HG03378 (cell line): ENCODE data around the gene PAX7.

Source experiments
- ATAC-seq: cut with Tn5 transposase; IDR thresholded peaks from one replicate; pipeline ENCODE4 v1.9.1; 2021; ENCODE audit warnings: mild to moderate bottlenecking, moderate library complexity; ENCODE audit not compliant: unreplicated experiment

Gene PAX7

DNA sequence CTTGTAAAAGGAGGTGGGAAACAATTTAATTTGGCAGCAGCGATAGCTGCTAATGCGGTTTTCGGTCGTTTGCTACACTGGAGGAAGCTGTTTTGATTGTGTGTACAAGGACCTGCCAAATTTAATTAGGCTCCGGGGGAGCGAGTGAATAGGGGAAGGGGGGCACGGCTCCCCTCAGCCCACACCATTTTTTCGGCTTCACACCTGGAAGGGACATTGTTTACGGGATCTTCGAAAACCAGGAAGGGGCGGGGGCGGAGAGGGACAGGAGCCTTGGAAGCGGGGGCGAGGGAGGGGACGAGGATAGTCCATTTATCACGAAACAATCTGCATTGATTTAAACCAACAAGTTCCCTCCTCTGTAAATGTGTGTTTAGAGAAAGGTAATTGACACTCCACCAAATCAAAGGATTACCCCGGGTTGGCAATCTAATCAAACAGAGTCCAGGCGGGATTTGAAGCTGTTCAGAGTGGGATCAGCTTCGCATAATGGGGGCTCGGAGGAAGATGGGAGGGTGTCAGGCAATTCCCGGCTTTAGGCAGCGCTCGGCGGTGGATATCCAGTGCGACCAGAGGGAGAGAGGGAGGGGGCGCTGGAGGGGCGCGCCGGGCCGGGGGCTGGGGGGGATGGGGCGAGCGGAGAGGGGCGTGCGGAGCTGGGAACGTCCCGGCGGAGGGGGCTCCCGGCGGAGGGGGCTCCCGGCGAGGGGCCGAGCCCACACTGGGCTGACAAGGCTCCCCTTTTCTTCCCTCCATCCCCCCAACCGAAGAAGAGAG, 9.8 kb downstream of the PAX7 start:
- ATAC-seq = no peak

DNA sequence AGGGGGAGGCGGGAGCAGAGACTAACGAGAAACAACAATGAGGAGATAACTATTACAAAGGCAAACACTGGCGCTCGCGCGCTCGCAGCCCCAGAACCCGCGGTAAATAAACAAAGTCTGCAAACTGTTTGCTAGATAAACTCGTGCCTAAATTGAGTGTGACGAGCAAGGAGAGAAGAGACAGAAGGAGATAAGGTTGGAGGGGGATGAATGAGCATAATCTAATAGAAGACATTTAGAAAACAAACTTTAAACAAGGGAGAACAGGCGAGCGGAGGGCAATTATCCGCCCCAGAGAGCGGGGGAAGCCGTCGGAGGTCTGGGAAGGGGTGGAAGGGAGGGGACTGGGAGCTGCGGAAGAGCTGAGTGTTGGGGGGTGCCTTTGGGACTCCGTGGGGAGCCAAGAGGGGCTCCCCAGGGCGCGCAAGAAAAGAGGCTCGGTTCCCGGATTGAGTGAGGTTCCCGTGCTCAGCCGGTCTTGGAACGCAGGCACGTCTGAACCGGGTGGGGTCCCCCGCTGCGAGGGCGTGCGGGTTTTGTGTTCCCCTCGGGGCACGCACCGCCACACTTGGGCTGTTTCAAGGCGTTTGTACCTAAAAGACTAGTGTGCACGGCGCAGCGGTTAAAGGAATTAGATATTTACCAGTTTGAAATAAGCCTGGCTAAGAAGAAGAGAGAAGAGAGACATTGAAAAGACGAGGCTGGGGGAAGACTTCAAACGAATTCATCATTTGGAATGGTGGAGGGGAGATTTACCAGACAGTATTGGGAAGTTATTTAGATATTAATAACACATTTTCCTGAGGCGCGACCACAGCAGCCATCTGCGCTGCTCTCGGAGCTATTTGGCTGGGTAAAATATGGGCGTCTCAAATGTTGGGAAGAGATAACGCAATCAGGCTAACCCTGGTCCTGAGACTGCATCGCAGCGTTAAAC, 10.6 kb downstream of the PAX7 start:
- ATAC-seq = no peak

DNA sequence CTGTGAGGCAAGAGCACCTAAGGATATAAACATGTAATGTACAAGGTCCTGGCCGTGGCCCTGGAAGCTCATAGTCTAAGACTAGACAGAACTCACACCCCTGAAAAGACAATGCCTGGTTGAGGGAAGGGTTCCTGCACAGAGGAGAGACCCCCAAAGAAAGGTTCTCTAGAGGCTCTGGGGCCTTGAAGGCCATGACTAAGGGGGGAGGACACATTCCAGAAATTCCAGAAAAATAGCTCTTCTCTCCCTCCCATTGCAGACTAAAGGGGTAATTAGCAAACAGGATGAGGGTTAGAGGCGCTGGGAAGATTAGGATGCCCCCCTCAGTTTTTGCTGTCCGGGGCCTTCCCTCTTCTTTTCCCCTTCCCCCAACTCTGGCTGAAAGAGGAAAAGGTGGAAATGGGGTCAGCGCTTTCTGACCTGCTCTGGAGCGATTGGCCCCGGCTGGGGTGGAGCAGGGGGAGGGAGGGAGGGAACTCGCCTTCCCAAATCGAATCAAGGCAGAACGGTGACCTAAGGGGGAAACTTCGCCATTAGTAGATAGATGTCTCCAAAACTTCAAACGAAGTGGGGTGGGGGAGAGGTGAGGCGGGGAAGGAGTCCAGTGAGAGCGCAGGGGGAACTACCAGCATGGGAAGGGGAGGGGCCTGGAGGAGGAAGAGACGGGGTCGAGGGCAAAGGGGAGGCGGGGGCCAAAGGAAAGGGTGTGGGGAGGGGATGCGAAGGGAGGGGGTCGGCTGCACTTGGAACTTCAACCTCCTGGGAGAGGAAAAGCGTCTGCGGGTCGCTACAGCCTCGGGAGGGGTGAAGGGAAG, 11.8 kb downstream of the PAX7 start:
- ATAC-seq = no peak

DNA sequence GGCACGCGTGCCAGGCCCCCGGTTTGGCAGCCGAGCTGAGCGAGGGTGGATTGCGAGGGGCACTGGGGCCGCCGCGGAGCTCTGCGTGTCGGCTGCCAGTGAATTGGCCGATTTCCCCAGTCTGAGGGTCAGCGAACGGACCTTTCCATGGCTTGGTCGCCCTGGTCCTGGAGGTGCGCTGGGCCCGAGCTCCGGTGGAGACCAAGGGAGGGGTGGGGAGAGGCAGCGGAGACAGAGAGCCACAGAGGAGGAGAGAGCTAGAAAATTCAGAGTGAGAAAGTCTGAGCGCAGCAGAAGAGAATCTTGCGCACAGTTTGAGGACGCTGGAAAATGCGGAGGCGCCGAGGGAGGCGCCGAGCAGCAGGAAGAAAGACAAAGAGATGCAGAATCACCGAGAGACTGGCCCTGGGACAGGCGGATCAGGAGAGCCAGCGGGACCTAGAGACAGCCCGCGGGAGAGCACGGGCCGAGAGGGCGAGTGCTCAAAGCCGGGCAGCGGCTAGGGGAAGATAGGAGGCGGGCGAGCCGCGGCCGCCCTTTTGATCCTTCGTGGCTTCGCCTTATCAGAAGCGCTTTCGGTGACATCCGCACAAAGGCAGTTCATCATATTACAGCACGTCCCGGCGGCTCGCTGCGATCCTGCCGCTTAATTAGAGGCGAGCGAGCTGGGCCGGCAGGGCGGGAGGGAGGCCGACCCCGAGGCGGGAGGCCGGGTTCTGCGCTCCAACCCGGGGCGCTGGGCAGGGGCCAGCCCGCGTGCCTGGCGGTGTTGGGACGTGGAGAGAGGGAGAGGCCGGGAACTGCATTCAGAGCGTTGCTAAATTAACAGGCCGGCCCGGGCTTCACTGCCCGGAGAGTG, 12.7 kb downstream of the PAX7 start:
- no peak for ATAC-seq

DNA sequence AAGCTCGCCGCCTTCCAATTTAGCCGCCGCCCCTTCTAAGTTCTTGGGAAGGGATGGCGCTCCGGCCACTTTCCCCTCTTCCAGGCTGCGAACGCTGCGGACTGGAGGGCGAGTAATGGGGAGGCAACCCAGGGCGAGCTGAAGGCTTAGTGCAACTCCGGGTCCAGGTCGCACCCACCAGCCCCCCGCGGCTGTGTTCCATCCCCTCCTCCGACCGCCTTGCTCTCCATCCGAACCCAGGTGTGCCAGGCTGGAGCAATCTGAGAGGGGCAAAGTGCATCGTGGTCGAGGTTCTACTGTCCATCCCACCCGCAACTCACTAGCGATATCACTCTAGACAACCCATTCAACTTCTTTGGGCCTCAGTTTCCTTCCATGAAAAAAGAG, 13.4 kb downstream of the PAX7 start:
- ATAC-seq = no peak

DNA sequence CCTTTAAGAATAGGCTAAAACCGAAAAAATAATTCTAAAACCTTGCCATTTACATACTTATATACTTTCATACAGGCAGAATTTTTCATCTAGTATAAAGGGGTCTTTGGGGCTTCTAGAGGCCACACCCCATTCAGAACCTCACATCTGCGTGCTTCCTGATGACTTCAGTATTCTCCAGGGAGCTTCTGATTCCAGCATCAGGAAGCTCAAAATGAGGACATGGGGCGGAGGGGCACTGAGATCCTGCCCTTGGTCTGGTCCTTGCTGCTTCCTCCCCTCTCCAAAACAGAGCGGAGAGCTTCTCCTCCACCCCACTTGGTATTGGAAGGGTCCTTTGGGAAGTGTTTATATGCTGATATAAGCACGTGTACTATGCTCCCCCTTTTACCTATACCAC, 13.8 kb downstream of the PAX7 start:
- no peak for ATAC-seq

DNA sequence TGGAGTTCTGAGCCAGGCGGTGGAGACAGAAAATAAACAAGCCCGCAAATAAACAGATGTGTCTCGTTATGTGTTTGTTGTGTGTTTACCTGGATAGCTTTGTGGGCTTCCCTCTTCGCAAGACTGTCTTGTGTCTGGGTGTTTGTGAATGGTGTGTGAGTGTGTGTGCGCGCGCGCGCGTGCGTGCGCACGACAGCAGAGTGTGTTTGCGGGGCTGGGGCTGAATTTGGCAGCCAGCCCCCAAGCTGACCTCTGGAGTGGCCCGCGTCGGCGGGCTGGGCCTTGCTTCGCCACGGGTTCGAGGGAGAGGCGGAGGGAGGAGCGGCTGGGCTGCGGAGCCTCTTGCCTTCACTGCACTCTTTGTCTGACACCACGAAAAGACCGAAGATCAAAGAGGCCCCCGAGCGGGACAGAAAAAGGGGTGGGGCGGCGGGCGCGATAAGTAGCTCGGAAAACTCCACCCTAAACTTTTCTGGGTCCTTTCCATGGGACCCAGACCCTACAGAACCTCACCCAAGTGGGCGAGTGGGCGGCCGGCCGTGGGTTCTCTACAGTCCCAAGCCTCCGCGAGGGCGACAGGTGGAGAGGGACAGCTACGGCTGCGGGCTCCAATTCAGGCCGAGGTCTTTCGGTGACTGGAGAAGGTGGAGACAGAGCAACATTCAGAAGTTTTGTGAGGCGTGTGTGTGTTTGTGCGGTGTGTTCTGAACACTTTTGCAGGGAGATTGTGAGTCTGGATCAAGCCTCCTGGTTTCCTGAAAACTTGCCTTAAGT, 14.5 kb downstream of the PAX7 start:
- no peak for ATAC-seq

DNA sequence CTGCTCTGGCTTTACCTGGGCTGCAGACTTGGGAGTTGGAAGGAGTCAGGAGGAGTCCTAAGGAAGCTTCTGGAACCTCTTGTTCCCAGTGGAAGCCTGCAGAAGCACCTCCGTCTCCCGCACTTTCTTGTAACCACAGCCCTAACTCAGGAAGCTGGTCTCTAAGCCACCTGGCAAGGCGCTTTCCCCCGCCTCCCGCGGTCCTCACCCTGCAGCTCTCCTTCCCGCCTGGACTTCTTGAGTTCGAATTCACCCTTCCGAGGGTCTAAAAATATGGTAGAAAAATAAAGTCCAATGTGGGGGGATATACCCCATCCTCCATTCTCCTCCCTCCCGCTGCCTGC, 15.1 kb downstream of the PAX7 start:
- ATAC-seq = no peak

DNA sequence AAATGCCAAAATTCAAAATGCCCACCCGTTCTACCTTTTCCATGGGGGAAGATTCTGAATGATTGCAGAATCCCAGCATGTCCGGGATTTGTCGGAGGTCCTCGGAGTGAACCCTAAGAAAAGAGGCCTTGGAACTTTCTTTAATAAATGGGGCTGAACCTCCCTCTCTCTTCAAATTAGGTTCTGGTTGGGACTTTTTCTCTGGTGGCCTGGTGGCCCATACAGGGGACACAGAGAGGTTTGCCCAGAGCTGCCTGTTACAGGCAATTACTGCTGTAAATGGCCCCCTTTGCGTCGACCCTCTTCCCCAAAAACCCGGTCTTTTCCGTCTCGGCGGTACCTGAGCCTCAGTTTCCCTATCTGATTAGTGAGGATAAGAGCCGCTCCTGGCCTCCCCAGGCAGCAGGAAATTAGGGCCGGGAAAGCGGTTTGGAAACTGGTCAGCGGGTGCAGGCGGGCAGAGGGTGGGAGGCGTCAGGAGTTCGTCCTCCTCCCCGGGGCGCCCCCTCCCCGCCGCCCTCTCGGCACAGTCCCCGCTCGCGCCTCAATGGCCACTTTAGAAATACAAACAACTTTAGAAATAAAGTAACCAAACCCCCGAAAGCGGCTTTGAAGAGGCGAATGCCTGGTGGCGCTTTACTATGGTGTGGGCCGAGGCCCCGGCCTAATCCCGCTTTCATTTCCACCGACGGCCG, 15.6 kb downstream of the PAX7 start:
- no peak for ATAC-seq

DNA sequence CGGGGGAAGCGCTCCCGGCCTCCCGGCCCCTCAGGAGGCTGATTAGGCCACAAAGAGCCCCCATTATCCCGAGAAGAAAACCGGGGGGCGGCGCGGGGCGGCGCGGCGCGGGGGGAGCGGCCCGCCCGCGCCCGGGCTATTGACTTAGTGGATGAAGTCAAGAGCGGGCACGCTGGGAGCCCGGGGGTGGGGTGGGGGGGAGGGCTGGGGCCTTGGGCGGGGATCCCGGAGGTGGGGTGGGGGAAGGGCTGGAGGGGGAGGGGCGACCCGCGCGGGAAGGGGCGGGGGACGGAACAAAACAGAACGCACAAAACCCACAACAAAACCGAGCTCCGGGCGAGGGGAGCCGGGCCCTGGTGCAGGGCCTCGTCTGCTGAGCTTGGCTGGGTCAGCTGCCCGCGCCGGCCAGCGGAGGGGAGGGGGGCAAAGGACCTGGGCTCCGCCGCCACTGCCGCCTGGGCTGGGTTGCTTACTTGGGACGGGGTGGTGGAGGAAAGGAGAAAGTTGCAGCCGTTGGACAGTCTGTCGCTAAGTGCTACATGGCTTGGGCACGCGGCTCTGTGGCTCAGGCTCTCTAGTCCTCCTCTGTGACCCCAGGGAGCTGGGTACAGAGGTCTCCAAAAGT, 16.3 kb downstream of the PAX7 start:
- ATAC-seq = no peak

DNA sequence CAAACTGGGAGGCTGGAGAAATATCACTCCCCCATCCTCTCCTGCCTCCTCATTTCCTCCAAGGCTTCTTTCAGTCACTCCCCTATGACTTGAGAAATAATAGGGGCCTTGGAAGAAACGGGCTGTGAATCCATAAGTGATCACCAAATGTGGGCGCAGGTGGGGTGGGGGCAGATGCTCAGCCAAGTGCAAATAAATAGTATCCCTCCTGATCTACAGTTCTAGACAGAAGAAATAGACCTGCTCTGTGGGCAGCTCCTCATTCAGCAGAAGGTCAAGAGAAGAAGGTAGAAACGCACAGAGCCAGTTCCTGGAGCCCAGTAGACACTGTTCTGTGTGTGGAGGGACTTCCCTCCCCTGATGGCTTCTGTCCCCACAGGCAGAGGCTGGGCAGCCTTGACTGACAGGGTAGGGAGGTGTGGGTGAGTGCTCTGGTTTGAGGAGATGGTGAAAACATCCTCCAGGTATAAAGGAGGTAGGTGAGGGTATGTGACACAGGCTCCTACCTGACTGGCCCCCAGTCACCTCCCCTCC, 17.1 kb downstream of the PAX7 start:
- no peak for ATAC-seq

DNA sequence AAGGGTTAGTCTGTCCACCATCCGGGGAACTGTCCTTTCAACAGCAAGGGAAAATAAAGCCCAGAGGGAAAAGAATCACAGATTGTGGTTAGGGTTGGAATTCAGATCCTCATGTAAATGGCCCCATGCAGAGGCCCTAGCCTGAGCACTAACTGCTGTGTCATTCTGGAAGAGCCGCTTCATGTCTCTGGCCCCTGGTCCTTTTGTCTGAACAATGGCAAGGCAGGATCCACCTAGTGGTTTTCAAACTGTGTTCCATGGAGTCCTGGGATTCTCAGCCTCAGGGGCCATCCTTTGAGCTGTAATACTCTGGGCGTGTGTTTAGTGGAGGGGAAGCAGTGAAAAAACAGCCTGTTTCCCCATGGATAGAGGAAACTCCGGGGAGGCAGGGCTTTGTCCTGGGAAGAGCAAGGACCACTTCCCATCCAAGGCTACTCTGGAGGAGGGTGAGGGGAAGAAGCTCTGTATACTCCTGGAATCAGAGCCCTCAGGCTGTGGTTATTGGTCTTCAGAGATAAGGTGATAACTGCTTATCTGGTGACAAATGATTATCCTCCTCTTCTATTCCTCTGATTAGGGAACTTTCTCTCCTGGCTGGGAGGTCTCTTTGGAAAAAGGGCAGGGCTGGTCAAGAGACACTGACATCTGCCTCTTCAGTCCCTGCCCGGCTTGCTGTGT, 19.2 kb downstream of the PAX7 start:
- no peak for ATAC-seq

DNA sequence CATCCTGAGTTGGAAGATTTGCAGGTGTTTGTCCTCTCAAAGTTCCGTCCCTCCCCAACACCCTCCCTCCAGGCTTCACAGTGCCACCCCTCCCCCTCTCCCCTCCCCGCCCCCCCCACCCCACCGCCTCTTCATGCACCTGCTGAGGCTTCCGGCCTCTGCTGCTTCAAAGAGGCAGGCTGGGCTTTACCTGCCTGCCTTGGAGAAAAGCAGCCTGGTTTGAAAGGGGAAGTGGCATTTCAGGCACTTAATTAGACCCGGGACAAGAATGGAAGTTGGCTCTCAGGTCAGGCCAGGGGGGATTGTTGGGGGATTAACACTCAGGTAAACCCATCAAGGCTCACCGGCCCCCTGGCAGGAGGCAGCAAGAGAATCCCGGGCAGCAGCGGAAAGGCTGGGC, 21.1 kb downstream of the PAX7 start:
- ATAC-seq = no peak

DNA sequence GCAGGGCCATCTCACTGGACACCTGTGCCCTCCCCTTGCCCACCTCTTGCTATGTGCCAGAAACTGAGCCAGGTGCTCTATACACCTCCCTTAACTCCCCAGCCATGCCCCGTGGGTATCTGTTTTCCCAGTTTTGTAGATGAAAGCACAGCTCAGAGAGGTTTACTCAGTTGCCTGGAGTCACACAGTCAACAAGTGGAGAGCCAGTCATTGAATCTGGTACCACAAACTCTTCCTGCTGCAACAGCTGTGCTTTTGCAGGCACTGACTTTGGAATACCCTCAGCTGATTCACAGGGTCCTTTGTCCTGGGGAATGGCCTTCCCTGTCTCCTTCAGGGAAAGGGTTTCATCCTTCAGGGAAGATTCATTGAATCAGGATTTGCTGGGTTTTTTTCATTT, 22.1 kb downstream of the PAX7 start:
- no peak for ATAC-seq

DNA sequence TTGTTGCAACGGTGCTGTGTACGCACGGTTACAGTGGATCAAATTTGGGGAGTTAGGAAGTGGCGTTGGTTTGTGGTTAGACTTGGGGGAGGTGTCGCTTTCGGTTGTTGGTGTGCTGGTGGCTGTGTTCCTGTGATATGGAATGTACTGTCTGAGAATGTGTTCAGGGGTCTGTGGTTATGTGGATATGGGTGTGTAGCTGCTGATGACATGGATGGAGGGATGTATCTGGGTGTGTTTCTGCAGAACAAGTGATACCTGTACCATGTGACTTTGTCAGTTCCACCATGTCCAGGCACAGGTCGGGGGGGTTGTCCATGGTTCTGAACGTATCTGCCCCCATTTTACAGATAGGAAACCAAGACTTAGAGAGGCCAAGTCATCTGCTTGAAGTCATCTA, 22.7 kb downstream of the PAX7 start:
- no peak for ATAC-seq

DNA sequence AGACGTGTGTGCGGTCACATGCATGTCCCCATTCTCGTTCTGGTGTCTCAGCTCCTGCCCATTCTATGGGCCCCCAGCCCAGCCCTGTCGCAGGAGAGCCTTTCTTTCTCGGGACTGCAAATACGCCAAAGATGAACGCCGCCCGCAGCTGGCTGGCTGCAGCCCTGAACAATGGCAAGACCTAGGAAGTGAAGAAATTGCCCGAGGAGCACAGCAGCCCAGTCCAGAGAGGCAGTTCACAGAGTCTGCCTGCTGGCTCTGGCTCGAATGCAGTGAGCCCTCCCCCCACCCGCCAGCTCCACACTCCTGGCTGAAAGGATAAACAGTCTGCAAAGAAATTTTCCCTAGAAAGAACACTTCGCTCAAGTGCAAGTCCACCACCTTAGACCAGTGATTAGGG, 23.3 kb downstream of the PAX7 start:
- ATAC-seq = no peak

DNA sequence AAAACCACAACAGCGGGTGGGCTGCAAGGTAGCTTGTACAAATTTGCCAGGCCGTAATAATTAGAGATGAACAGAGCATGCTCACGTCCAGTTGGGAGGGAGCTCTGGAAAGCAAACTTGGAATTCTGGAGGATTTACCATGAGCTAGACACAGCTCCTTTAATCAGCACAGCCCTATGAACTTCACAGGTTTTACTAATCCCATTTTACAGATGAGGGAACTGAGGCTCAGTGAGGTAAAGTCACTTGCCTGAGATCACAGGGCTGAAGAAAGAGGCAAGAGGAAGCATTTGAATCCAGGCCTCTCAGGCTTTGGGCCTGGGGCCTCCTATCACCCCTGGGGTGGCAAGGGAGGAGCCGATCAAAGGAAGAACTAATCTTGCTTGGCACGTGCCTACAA, 24.0 kb downstream of the PAX7 start:
- ATAC-seq = no peak
